NCI-H2196 treated with DMSO at 0.1 percent for 48 hours (cell line): Measurements from ENCODE around the gene HYDIN.

ENCODE experiments used
- DNase-seq: peaks from one replicate; lab custom pipeline; 2025; ENCODE audit not compliant: unreplicated experiment; lab: John Stamatoyannopoulos, UW

HYDIN gene

DNA sequence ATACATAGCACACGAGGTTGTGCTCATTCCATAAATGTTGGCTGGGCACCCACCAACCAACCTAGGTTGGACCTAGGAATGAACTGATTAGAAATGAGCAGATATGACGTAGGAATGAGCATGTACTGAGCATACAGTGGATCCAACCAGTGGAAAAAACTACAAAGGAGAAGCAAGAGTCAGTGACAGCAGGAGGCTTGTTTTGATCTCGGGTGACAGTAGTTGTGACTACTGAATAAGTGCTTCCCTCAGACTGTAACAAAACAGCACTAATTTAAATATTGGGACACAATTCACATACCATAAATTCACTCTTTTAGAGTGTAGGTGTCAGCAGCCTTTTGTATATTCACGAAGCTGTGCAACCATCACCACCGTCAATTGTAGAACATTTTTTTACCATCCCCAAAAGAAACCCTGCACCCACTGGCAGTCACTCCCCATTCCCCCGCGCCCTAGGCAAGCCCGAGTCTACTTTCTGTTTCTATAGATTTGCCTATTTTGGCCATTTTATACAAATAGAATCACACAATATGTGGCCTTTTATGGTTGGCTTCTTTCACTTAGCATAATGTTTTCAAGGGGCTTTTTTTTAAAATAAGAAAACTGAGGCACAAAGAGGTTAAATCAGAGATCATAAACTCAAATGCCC, 436.5 kb downstream of the HYDIN start:
- DNase-seq = no peak

DNA sequence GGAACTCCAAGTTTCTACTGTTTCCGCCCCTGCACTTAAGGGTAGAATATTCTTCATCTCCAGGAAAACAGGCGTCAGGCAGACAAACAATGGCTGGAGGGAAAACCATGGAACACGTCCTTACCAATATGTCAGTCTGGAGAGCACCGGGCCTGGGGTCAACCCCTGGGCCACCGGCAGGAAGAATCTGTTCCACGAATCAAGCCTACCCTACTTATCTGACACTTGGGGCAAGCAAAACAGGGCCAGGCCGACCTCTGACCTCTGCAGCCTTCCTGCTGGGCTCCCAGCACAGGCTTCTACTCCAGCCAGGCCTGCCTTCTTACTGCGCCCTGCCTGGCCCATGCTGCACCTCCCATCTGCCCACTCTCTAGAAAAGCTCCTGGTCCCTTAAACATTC, 439.7 kb downstream of the HYDIN start:
- DNase-seq = no peak

DNA sequence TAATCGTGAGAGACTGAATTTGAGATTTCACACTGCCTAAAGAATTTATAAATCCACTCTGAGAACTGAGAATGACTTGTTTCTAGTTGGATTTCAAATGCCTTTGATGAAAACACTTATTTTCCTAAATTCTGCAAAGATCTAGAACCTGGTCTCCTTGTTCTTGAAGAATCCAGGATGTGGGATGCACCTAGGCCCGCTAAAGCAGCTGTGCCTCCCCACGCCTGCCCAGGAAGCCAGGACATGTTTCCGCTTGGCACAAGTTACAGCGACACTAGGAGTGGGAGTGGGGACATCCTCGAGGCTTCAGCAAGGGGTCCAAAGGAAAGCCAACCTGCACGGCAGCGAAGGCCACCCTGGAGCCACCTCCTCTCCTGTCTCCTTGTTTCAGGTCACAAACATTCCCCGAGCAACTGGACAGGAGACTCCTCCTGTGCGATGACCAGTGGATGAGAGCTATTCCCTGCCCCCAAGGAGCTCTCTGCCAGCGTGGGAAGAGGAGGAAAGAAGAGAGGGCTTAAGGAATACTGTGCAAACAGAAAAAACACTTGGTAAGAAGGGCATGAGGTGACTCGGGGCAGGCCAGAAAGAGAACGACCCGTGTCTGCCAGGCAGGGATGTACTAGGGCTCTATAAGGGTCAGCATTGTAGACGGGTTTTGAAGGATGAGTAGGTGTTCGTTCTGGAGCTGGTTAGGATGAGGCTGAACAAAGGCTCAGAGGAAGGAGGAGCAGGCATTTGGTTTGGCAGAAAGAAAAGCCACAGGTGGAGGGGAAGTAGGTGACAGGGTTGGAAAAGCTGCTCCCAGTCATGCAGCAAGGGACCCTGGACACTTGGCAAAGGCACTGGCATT, 440.7 kb downstream of the HYDIN start:
- DNase-seq = no peak

DNA sequence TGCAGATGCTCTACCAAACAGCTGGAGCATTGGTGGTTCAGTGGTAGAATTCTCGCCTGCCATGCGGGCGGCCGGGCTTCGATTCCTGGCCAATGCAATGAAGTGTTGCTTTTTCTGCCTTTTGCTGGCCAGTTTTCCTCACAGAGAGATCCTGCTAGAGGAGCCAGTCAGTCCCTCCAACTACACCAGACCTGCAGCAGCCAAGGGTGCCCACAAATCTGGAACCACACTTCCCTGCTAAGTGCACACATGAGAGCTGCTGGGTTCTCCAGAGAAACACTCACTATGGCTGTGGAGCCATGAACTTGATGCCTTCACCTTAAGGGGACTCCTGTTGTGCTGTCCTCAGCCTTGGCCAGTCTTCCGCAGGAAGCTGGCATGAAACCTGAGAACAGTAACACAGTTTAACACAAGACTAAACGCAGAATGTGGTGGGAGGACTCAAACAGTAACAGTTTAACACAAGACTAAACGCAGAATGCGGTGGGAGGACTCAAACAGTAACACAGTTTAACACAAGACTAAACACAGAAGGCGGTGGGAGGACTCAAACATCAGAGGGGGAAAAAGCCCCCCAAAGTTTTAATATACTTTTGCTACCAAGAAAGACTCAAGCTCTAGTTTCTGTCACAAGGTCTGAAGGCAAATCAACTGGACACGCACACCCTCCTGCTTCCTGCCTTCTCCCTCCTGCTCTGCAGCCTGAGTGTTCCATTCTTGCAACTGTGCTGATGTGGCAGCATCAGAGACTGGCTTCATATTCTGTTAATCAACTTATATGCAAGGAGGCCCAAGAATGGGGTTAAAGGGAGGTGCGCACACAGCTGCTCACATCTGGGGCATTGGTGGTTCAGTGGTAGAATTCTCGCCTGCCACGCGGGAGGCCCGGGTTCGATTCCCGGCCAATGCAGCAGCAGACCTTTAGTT, 441.6 kb downstream of the HYDIN start:
- DNase-seq = no peak

DNA sequence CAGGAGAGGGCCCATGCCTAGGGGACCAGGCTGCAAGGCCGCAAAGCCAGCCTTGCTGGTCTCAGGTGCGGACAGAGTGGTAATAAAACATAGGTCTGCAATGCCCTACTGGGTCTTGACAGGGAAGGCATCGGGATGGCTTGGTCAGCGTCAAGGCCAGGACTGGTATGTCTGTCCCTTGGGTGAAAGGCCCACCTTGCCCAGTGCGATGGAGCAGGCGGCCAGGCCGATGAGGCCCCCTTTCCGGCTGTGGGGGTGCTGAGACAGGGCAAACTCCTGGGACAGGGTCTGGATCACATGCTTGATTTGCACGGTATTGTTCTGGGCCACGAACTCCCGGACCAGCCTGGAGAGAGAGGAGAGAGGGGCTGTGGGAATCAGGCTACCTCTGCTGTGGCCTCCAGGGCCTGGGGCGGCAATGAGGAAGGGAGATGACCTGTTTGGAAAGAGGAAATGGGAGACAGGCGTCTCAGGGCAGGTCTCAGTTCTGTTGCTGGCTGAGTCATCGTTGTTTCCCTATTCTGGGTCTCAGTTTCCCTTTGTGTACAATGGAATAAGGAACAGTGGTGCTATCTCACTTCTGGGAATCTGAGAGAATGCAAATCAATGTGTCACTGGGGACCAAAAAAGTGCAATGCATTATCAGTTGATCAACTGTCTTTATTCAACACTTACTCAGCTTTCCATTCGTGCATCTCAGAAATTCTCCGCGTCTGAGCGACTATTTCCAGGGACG, 444.3 kb downstream of the HYDIN start:
- DNase-seq = no peak

DNA sequence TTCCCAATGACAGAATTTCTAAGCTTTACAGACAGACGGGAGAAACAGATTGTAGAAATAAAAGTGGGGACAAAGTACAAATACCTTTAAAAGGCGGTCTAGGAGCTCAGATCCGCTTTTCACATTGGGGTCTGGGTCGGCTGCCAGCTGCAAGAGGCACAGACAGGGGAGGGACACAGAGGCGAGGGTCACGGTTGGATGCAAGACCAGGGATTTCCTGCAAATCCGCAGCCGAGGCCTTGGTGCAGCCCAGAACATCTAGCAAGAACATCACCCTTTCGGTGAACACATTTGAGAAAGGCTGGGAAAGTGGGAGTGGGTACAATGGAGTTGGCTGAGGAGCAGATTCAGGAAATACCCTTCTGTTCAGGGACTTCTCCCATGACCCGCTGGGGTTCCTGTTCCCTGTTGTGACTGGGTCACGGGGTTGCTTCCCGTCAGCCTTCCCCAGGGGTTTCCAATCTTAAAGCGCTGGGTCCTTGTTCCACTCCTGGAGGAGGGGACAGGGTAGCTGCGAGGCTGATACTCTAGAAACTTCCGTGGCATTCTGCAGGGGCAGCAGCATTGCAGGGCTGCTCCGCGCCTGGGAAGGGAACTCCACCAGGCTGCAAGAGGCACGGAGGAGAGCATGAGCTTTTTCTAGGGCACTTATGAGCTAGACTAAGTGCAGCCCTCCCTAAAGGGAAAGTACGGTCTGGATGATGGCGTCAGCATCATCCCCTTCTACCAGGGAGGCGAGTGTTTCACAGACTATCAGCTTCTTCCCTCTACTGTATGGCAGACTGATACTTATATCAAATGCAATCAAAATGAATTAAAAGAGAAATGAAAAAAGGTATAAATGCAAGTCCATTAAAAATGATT, 445.6 kb downstream of the HYDIN start:
- DNase-seq = no peak

DNA sequence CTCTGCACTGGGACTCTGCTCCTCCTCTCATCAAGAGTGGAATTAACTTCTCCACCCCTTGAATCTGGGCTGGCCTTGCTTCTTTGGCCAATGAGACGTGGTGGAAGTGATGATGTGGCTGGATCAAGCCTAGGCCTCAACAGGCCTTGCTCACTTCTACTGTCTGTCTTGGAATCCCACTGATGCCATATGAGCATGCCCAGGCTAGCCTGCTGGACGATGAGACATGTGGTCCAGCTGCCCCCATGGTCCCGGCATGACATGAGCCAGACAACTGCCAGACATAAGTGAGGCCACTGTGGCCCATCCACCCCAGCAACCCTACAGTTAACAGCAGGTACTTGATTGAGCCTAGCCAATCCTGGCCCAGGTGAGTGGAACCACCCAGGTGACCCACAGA, 448.3 kb downstream of the HYDIN start:
- no peak for DNase-seq

DNA sequence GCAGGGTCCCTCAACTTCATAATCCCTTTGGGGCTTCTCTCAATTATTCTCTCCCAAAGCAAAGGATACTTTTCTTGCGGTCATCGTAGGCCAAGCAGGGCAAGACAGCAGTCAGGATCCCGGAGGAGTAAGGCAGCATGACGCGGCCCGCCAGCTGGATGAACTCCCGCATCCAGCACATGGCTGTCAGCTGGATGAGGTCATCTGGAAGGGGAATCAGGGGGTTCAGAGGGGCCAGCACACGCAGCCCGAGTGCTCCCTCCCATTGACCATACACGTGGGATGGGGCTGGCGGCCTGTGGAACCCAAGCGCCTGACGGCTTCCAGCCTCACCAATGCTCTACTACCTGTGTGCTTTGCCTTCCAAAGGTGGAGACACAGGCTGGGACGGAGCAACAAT, 448.7 kb downstream of the HYDIN start:
- no peak for DNase-seq

DNA sequence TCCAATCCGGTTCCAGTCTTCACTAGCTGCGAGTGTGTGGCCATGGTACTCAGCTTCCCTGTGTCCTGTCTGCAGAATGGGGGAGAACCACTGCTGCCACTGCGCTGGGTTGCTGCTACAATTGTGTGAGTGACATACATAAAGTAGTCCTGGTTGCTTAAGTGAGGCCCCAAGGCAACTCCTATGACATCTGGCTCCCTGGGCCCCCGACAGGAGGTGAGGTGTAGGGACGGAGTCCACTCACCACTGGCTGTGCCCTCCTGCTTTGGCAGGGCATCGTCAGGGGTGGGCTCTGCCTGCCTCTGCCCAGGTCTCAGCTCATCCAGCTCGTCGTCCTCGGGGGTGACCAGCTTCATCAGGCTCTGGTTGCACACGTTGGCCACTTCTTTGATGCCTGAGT, 450.0 kb downstream of the HYDIN start:
- no peak for DNase-seq

DNA sequence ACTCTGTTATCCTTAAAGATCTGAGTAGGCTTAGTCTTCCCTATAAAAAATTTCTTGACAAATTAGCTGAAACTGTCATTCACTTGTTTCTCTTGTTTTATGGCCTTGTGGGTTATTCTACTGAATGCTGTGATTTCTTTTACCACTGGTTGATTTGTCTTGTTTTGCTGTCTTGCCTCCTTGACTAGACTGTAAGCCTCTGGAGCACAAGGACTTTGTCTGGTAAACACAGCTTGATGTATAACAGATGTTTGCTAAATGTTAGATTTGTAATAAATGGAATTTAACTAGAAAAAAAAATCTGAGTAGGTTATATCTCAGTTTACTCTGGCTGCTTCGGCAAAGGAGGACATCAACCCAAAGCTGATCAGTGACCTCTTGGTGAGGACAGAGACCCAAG, 451.2 kb downstream of the HYDIN start:
- DNase-seq = no peak

DNA sequence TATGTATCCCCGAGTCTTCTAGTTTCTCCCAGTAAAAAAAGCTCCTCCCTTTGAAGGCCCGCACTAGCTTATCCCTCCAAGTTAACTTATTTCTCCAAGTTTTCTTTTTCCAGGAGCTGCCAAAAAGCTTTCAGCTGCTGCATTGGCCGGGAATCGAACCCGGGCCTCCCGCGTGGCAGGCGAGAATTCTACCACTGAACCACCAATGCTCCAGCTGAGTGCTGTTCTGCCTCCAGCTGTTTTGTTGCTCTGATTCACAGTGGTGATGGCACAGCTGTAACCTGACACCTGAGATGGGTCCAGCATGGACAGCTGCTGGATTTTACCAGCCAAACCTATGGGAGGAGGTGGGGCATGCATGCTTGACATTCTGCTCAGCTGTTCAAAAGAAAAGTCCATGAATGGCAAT, 451.6 kb downstream of the HYDIN start:
- peak; percentile 22 for DNase-seq

DNA sequence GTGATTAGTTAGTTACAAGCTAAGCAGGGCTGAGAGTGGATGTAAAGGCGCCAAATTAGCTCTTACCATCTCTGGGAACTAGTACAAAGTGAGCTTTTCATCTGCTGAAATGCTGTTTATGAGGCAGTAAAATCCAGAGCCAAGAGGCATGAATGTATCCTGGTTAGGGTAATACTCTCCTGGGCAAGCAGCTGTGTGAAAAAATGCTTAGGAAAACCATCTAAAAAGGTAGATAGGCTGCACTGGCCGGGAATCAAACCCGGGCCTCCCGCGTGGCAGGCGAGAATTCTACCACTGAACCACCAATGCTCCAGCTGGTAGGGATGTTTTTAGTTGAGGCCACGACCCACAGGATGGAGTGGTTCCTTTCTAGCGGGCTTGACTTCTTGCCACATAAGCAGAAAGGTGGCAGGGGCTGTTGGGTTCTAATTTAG, 452.5 kb downstream of the HYDIN start:
- no peak for DNase-seq

DNA sequence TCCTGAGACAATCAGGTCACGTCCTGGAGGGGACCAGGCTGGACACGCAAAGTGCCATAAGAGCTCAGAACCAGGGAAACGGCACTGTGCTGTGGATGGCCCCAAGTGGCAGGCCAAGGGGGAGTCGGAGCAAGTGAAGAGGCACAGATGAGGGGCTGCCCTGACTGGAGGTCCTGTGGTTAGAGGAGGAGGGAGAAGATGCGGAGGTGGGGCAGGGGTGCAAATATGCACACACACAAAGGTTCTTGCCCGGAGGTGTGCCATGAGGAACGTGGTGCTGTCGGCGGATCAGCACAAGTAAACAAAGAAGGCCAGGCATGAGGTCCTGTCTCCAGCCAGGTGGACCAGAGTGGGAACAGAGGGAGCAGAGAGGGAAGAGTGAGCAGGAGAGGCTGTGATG, 453.0 kb downstream of the HYDIN start:
- DNase-seq = no peak

DNA sequence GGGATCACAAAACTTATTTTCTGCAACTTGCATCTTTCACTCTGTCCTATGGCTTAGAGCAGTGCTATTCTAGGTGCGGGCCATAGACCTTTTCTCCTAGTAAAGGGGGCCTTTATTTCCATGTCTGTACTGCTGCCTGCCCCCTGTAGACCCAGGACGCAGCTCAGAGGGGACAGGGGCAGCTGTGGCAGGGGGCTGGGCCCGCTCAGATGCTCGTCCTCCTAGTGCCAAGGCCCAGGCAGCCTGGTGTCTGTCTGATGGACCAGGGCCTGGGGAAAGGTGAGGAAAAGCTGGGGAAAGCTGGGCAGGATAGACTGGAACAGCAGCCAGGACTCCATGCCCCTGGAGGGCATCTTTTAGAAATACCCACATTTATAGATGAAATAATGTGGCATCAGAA, 455.1 kb downstream of the HYDIN start:
- no peak for DNase-seq

DNA sequence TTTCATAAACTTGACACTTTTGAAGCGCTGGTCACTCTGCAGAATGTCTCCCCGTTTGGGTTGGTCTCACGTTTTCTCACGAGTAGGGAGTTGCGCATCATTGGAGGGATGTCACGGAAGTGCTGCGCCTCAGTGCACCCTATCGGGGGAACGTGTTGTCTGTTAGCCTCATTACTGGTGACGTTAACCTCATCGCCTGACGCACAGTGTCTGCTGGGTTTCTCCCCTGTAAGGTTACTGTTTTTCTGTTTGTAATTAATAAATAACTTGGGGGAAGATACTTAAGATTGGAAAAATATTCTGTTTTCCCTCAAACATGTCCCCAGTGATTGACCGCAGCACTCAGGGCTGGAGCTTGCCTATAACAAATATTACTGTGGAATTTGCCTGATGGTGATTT, 456.3 kb downstream of the HYDIN start:
- DNase-seq = no peak

DNA sequence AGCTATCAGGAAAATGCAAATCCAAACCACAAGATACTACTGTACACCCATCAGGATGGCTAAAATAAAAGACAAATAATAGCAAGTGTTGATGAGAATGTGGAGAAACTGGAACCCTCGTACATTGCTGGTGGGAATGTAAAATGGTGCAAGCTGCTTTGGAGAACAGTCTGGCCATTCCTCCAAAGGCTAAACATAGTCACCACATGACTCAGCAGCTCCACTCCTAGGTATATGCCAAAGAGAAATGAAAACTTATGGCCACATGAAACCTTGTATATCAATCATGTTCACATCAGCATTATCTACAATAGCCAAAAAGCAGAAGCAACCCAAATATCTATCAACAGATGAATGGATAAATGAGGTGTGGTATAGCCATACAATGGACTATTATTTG, 458.0 kb downstream of the HYDIN start:
- DNase-seq = no peak

DNA sequence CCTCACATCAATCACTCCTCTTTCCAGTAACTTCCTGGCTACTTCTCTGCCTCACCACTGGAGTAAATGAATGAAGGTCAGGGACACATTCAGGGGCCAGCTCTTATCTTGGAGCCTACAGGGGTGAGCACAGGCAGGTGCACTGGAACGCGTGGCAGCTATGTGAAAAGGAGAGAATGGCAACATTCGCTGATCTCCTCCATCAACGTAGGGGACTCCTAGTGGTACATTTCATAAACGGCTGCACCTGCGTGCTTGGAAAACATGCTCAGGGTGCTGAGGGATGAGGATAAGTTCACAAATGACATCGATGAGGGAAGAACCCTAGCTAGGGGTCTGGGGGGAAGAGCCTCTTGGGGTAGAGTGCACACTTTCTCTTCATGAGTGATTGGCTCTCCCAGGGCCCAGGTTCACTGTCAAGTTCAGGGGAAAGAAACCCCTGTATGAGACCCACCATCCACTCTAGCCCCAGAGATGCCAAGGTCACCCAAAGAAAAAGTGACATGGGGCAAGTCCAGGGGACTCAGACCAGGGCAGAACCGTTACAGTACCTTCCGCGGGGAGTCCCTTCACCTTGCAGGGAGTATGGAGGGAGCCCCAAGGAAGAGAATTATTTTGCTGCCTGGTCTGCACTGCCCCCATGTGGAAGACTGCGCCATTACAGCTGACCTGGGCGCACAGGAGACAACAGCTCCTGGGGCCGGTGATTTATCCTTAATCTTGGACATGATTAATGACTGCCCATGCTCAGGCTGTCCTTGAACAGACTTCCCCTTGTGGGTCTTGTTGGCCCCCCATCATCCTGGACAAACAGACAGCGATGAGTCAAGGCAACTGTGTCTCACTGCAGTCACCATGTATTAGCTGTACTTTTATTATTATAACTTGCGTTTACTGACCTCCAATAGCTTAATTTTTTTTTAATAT, 459.6 kb downstream of the HYDIN start:
- peak; percentile 24 for DNase-seq

DNA sequence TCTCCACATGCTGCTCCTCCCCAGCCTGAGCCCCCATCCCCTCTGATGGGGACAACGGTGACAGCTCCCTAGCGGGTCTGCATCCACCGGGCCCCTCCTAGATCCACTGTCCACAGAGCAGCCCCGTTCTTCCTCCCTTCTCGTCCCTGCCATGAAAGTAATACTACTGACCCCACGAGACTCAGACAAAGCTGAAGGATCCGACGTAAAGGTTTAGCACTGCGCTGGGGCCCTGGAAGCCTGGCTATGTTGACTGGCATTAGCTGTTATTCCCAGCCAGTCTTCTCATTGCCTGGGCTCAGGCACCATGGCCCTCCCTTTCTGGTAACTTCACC, 460.3 kb downstream of the HYDIN start:
- no peak for DNase-seq

DNA sequence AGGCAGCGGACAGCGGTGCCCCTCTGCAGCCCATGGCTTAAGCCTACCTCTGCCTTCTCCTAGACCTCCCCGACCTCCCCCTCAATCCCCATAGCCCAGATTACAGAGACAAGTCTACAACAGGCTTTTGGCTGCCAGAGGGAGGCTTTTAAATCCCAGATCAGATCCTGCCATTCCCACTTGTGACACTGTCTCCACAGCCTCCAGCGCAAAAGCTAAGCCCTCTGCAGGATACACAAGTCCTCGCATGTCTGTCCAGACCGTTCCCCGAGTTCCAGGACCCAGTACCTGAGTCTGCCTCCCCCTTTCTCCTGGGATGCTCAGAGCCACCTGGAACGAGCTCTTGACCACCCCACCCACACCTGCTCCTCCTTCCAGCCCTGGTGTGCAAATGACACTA, 460.8 kb downstream of the HYDIN start:
- DNase-seq = no peak
